Adipocyte (in vitro differentiated cells): ENCODE results near the gene ZBTB11.

ENCODE experiments used
- DNase-seq: peaks from one replicate; pipeline ENCODE4 v3.0.0-alpha.2; 2015; ENCODE audit warnings: low read depth
- H3K27me3 ChIP-seq: replicated peaks from 2 replicates; pipeline ENCODE4 v1.7.0; 2013; ENCODE audit warnings: mild to moderate bottlenecking, low read length, moderate library complexity; ENCODE audit not compliant: control insufficient read depth, insufficient read depth
- H3K36me3 ChIP-seq: 2 replicates; pipeline ENCODE4 v1.7.0; 2013; ENCODE audit warnings: low read length, mild to moderate bottlenecking, moderate library complexity; ENCODE audit not compliant: control insufficient read depth, insufficient read depth, severe bottlenecking
- H3K4me1 ChIP-seq: 2 replicates; pipeline ENCODE4 v1.7.0; 2013; ENCODE audit warnings: mild to moderate bottlenecking, low read length, moderate library complexity; ENCODE audit not compliant: control insufficient read depth, insufficient read depth
- H3K4me3 ChIP-seq: 2 replicates; pipeline ENCODE4 v1.7.0; 2013; ENCODE audit warnings: mild to moderate bottlenecking, low read length, moderate library complexity
- H3K9ac ChIP-seq: 2 replicates; pipeline ENCODE4 v1.7.0; 2013; ENCODE audit warnings: mild to moderate bottlenecking, low read length, moderate library complexity
- H3K9me3 ChIP-seq: 2 replicates; pipeline ENCODE4 v1.7.0; 2013; ENCODE audit warnings: mild to moderate bottlenecking, low read length, moderate library complexity; ENCODE audit not compliant: control insufficient read depth

The ZBTB11 gene, protein sequence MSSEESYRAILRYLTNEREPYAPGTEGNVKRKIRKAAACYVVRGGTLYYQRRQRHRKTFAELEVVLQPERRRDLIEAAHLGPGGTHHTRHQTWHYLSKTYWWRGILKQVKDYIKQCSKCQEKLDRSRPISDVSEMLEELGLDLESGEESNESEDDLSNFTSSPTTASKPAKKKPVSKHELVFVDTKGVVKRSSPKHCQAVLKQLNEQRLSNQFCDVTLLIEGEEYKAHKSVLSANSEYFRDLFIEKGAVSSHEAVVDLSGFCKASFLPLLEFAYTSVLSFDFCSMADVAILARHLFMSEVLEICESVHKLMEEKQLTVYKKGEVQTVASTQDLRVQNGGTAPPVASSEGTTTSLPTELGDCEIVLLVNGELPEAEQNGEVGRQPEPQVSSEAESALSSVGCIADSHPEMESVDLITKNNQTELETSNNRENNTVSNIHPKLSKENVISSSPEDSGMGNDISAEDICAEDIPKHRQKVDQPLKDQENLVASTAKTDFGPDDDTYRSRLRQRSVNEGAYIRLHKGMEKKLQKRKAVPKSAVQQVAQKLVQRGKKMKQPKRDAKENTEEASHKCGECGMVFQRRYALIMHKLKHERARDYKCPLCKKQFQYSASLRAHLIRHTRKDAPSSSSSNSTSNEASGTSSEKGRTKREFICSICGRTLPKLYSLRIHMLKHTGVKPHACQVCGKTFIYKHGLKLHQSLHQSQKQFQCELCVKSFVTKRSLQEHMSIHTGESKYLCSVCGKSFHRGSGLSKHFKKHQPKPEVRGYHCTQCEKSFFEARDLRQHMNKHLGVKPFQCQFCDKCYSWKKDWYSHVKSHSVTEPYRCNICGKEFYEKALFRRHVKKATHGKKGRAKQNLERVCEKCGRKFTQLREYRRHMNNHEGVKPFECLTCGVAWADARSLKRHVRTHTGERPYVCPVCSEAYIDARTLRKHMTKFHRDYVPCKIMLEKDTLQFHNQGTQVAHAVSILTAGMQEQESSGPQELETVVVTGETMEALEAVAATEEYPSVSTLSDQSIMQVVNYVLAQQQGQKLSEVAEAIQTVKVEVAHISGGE

DNA sequence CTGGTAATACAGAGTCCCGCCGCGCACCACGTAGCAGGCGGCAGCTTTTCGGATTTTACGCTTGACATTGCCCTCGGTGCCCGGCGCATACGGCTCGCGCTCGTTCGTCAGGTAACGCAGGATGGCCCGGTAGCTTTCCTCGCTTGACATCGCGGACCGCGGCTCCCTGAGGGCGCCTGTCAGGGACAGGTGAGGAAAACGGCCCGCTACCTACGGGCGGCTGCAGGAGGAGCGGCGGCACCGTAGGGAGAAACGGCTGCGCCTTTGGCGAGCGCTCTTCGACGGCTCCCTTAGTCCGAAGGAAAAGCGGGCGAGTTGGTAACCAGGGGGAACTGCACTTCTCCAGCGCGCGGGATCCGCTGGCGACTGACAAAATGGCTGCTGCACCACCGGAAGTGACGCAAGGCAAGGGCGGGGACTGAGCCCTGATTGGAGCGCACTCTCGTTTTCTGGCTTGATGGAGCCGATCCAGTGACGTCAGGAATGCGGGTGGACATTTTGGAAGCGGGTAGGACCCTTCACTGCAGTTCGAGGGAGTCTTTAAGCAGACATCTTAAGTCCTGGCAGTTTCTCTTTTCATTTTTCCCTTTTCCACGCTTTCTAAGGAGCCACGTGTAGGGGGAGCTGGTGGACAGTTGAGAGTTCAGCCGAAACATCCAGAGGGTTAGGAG, at the start of gene ZBTB11:
ZBTB11 (minus strand) TSS at position 368 of the 671 bp plus-strand sequence; CDS start at position 150, 218 bp downstream.
- H3K9ac ChIP-seq, result peak within 1 kb of the TSS; percentile 97
- H3K9me3 ChIP-seq, result no peaks in the 10 kb centered on the region
- H3K36me3 ChIP-seq, result peaks cover 24% of the 10 kb centered on the region
- peaks cover 23% of the 10 kb centered on the region for H3K4me1 ChIP-seq
- peak; percentile 100 for DNase-seq
- H3K4me3 ChIP-seq, result peak within 1 kb of the TSS; percentile 95
- H3K27me3 ChIP-seq, result no peaks in the 10 kb centered on the region

DNA sequence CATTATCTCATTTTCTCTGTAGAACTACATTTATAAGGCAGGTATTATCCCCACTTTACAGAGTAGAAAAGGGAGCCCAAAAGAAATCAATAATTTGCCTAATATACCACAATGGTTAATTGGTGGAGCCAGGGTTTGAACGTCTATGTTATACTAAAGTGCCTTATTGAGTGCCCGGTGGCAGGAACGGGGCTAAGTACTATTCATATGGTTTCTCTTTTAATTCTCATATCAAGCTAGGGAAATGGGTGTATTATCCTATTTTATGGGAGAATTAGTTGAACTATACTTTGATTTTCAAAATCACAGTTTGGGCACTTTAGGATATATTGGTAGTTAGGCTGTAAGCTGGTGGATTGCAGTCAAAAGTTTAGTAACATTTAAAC, 49.0 kb upstream of the ZBTB11 start:
- Histone ChIP-seq H3K9ac (peak overlapping the region; percentile 88), H3K27me3 (no peaks in the 10 kb centered on the region), H3K4me3 (peak overlapping the region; percentile 96), H3K4me1 (peaks cover 16% of the 10 kb centered on the region), H3K36me3 (peaks cover 3% of the 10 kb centered on the region), H3K9me3 (no peaks in the 10 kb centered on the region)
- no peak for DNase-seq

DNA sequence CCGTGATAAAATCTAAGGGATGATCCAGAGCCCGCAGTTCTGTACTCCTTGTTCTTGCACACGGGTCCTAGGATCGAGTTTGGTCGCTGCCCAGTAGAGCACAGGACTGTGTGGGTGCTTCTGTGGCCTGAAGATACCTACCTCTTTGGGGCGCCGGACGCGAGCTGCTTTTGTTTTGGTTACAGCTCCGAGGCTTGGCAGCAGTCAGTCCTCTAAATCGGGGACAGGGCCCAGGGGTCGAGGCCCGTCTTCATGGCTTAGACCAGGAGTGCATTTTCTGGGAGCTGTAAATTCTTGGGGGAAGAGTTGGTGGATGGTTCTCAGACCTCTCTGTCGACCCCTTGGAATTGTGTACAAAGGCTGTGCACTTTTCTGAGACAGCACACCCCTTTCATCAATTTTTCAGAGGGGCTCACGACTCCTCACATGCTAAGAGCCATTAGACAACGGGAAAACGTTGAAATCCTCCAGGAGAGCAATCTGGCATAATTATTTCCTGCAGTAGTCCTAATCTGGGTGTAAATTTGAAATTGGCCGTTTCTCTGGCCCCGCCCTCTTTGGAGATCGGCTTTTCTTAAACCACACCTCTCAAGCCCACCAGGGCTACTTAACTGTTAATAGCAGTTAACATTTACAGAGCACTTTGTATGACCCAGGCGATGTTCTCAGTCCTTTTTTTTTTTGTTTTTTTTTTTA, 48.4 kb upstream of the ZBTB11 start:
- DNase-seq, result peak; percentile 59
- Histone ChIP-seq H3K9me3 (no peaks in the 10 kb centered on the region), H3K4me3 (peak overlapping the region; percentile 96), H3K9ac (peak overlapping the region; percentile 88), H3K27me3 (no peaks in the 10 kb centered on the region), H3K4me1 (peaks cover 16% of the 10 kb centered on the region), H3K36me3 (peaks cover 3% of the 10 kb centered on the region)

DNA sequence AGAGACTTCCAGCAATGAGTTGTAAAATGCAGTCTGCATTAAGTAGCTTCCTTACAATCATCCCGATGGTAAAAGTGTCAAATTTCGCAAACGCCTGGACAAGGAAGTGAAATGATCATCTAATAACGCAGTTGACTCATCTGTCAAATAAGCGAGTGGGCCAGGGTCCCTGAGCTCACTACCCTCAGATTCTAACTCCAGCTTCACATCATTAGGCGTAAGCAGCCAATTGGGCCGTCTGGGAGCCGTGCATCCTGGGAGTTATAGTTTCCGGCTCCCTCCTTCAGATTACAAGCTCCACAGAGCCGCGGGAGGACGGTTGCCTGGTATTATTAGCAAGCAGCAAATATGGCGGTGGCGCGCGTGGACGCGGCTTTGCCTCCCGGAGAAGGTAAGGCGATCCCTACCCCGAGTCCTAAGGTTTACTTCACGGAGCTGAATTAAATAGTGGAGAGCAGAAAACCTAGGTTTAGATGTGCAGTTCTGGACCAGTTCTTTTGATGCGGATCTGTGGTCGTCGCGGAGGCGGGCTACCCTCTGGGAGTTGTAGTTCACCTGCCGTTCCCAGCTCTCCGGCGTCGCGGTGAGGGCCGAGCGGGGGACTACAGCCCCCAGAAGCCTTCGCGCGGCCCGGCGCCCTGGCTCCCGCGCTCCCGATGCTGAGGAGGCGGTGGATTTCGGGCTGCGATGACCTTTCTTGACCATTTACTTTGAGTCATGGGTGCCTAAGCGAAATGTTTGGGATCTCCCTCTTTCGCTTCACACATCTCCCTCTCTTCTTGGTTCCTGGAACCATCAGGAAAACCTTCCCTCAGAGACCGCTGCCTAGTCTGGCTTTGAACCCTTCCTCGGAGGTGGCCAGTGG, 47.6 kb upstream of the ZBTB11 start, which contains the start of gene CEP97:
CEP97 (plus strand) TSS at position 286 of the 865 bp plus-strand sequence; CDS start at position 349, 63 bp downstream.
- Histone ChIP-seq H3K27me3 (no peaks in the 10 kb centered on the region), H3K9me3 (no peaks in the 10 kb centered on the region), H3K4me3 (peak within 1 kb of the TSS; percentile 96), H3K9ac (peak within 1 kb of the TSS; percentile 88), H3K4me1 (peaks cover 23% of the 10 kb centered on the region), H3K36me3 (no peaks in the 10 kb centered on the region)
- DNase-seq, result peak; percentile 97

DNA sequence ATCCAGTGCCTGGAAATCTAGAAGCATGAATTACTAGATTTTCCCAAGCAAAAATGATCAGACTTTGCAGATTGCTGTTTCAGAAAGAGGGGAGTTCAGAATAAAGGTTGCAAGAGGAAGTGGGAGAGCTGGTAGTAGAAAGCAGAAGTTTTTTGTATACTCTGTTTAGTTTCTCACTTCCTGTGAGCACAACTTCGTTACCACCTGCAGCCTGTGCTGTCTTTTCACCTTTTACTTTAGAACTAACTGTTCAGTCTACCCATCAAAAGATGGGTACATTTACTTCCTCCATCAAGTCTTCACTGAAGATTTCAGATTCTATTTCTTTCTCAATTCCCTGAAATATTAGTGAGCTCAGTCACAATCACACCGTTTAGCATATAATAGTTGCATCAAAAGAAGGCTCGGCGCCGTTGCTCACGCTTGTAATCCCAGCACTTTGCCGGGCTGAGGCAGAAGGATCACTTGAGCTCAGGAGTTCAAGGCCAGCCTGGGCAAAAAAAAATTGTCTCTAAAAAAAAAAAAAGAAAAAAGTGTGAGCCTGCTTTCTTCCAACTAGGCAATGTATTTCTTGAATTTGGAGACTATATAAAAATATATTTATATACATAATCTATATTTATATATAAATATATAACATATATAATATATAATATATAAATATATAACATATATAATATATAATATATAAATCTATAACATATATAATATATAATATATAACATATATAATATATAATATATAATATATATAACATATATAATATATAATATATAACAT, 45.7 kb upstream of the ZBTB11 start:
- Histone ChIP-seq H3K9ac (no peak overlapping the region), H3K36me3 (no peaks in the 10 kb centered on the region), H3K4me1 (peaks cover 23% of the 10 kb centered on the region), H3K4me3 (no peak overlapping the region), H3K27me3 (no peaks in the 10 kb centered on the region), H3K9me3 (no peaks in the 10 kb centered on the region)
- no peak for DNase-seq

DNA sequence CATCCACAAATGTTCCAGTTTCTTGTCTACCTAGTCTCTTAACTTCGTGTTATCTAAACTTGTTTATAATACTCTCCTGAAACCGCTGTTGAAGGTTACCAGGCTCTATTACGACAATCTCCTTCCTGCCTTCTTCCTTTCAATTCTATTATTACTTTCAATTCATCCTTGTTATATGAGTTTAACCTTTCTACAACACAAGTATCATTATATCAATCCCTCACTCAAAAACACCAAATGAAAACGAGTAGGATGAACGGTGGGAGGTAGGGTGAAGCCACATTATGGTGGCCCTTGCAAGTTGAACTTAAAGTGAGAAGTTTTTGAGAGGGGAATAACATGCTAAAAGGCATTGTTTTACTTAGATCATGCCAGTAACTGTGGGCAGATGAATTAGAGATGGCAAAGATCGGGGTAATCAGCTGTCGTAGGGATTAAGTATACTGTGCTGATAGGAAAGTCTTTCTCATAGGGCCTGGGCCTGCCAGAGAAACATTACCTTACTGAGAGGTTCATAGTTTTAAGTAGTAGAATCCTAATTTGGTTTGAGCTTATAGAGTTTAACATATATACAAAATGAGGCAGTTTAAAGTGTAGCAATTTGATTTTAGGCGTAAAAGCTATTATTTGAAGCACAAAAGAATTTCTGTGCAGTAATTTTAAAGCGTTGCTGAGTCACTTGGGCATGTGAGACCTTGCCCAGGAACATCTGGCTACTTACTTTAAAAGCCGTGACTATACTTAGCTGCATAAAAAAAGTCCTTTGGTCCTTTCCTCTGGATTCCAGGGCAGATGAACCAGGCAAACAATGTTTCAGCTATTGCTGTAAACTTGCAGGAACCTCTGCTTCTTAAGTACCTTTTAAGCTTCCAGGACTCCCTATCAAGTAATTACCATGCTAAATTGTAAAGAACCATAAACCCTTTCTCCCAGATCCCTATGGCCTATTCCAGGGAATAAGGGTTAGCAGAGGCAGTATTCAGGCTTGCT, 44.2 kb upstream of the ZBTB11 start:
- no peaks in the 10 kb centered on the region for H3K36me3 ChIP-seq
- H3K27me3 ChIP-seq, result no peaks in the 10 kb centered on the region
- peak; percentile 43 for DNase-seq
- H3K9me3 ChIP-seq, result no peaks in the 10 kb centered on the region
- no peak overlapping the region for H3K9ac ChIP-seq
- no peak overlapping the region for H3K4me3 ChIP-seq
- H3K4me1 ChIP-seq, result peaks cover 23% of the 10 kb centered on the region

DNA sequence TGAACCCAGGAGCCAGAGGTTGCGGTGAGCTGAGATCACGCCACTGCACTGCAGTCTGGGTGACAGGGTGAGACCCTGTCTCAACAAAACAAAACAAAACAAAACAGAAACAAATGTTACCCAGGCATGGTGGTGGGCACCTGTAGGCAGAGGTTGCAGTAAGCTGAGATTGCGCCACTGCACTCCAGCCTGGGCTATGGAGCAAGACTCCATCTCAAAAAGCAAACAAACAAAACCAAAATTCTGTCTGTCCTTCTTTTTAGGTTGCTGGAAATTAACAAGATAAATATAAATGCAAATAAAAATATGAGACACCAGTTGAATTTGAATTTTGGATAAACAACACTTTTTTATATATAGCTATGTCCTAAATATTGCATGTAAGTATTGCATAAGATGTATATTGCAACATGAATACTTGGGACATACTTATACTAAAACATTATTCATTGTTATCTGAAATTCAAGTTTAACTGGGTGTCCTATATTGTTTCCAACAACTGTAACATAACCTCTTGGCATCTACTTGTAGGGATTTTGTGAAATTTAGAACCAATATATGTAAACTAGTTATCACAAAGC, 42.8 kb upstream of the ZBTB11 start:
- peak; percentile 59 for DNase-seq
- H3K4me1 ChIP-seq, result peaks cover 15% of the 10 kb centered on the region

DNA sequence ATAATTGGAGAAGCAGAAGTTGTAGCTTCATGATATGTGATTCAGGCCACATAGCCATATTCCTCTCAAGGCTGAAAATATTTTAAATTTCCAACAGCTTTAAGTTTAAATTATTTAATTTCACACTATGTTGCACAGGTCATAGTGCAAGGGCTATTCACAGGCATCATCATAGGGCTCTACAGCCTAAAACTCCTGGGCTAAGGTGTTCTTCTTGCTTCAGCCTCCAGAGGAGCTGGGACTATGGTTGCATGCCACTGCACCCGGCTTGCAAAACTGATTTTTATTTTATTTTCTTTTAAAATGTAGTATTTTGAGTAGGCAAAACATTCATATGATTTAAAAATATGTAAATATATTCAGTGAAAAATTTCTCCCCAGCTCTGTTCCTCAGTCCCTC, 41.5 kb upstream of the ZBTB11 start:
- no peak for DNase-seq
- peaks cover 10% of the 10 kb centered on the region for H3K4me1 ChIP-seq
- H3K9ac ChIP-seq, result no peak overlapping the region
- no peaks in the 10 kb centered on the region for H3K27me3 ChIP-seq
- H3K36me3 ChIP-seq, result no peaks in the 10 kb centered on the region
- H3K4me3 ChIP-seq, result no peak overlapping the region
- no peaks in the 10 kb centered on the region for H3K9me3 ChIP-seq

More for the DNA sequence above, 42.8 kb upstream of the ZBTB11 start:
- no peaks in the 10 kb centered on the region for H3K9me3 ChIP-seq
- no peaks in the 10 kb centered on the region for H3K27me3 ChIP-seq
- H3K36me3 ChIP-seq, result no peaks in the 10 kb centered on the region
- no peak overlapping the region for H3K9ac ChIP-seq
- H3K4me3 ChIP-seq, result no peak overlapping the region
